ENCODE data around the gene TNF. TPM values are rescaled to one million over a fixed set of nuclear protein-coding genes. Genes with fewer than 3 reads are reported as not detected.

The TNF gene
- total RNA-seq, 3 donors from 2014 or later: 0.41 to 1.7 (median 1.1) TPM

DNA sequence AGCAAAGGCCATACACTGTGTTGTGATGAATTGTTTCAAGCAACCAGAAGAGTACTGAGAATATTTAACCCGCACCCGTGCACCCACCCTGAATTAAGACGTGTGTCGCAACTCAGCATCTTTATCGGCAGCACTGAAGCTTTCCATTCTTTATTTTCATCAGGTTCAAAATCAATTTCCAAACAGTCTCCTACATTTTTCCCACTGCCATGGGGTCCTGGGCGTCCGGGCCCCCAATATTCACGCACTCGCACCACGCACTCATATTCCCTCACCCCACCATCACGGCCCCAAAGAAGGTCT is 5.0 kb downstream of the TNF start:
- no peak for TF ChIP-seq CTCF (IDR thresholded peaks at IDR 0.05)
- Histone ChIP-seq H3K9me3 (no peaks in the 10 kb centered on the region), H3K4me3 (no peak overlapping the region), H3K4me1 (ENCODE audit: low read depth) (peaks cover 5% of the 10 kb centered on the region), H3K36me3 (ENCODE audit: low read depth) (no peaks in the 10 kb centered on the region)
- intact Hi-C loops (cut with DNase I, micrococcal nuclease): no loop called here
- ATAC-seq (no peak), DNase-seq (no peak)

DNA sequence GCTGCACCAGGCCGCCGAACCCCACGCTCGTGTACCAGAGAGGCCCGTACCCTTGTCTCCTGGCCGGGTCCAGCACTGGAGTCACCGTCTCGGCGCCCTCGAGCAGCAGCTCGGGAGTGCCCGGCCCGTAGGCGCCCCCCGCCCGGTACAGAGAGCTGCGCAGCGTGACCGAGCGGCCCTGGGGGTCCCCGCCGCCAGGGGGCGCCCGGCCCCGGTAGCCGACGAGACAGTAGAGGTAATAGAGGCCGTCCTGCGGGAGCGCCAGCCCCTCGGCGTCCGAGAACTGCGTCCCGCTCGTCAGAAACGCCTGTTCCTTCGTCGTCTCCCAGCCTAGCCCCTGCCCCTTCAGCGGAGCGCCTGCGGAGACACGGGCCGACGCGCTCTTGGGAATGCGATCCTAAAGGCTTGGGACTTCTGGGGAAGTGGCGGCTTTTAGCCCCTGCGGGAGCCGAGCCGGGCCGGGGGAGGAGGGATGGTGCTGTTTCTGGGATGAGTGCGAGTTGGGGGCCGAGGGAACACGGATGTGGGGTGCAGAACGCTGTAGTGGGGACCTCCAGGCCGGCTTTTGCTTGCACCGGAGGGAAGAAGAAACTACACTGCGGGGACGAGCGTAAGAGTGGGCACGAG is 5.6 kb downstream of the TNF start:
- TF ChIP-seq CTCF (IDR thresholded peaks at IDR 0.05): peak; percentile 95
- Histone ChIP-seq H3K4me3 (peak overlapping the region; percentile 23), H3K9me3 (no peaks in the 10 kb centered on the region), H3K4me1 (ENCODE audit: low read depth) (peaks cover 5% of the 10 kb centered on the region), H3K36me3 (ENCODE audit: low read depth) (no peaks in the 10 kb centered on the region)
- ATAC-seq (peak; percentile 93), DNase-seq (peak; percentile 88 to 92 (median 90))
- intact Hi-C loops (cut with DNase I, micrococcal nuclease): no loop called here

- peak; percentile 19 for ATAC-seq
Observed at GRCh38 chr6:31581434-31582229, 6.3 kb downstream of the TNF start.

GRCh38 chr6:31582230-31582643 is 6.9 kb downstream of the TNF start, which contains the start of gene LTB:
TSS of gene LTB (minus strand) at chr6:31582424. CDS start at chr6:31582417, 7 bp downstream.
- Histone ChIP-seq H3K36me3 (ENCODE audit: low read depth) (no peaks in the 10 kb centered on the region), H3K4me1 (ENCODE audit: low read depth) (peaks cover 5% of the 10 kb centered on the region), H3K4me3 (peak within 1 kb of the TSS; percentile 23), H3K9me3 (no peaks in the 10 kb centered on the region)
- peak; percentile 46 for ATAC-seq
- TF ChIP-seq CTCF (IDR thresholded peaks at IDR 0.05): no peak
- DNase-seq: peak in 2 of 3 donors; percentile 51 to 83
- intact Hi-C loops (cut with DNase I, micrococcal nuclease): no loop called here

More at GRCh38 chr6:31581434-31582229, 6.3 kb downstream of the TNF start:
- Histone ChIP-seq H3K36me3 (ENCODE audit: low read depth) (no peaks in the 10 kb centered on the region), H3K4me1 (ENCODE audit: low read depth) (peaks cover 5% of the 10 kb centered on the region), H3K9me3 (no peaks in the 10 kb centered on the region), H3K4me3 (peak overlapping the region; percentile 23)
- no peak for TF ChIP-seq CTCF (IDR thresholded peaks at IDR 0.05)
- DNase-seq: peak in 2 of 3 donors; percentile 43 to 60
- intact Hi-C loops (cut with DNase I, micrococcal nuclease): no loop called here

- no peaks in the 10 kb centered on the region for H3K36me3 ChIP-seq (ENCODE audit: low read depth)
- H3K4me3 ChIP-seq: no peak overlapping the region
- H3K9me3 ChIP-seq: no peaks in the 10 kb centered on the region
- peaks cover 3% of the 10 kb centered on the region for H3K4me1 ChIP-seq (ENCODE audit: low read depth)
- no peak for DNase-seq
- no peak for TF ChIP-seq CTCF (IDR thresholded peaks at IDR 0.05)
- intact Hi-C loops (cut with DNase I, micrococcal nuclease): no loop called here
- ATAC-seq: peak; percentile 14
Observed at GRCh38 chr6:31585491-31585890, 10.1 kb downstream of the TNF start.
